Stimulated activated CD8-positive, alpha-beta memory T cell treated with anti-CD3 and anti-CD28 coated beads, Interleukin-7, amount 100 ng/mL, for 1 hour (primary cell): Measurements from ENCODE around the gene HEPACAM2.

Experiments
- DNase-seq, 2 donors: peaks; one replicate each; pipeline ENCODE4 v3.0.0-alpha.2; 2020; ENCODE audit warnings: low read depth in 2 of 2

Gene HEPACAM2

GRCh38 chr7:93226310-93226709 is at the start of gene HEPACAM2:
TSS of gene HEPACAM2 (minus strand) at chr7:93226469.
- no peak for DNase-seq

GRCh38 chr7:93265220-93265619 is 39.0 kb upstream of the HEPACAM2 start:
- DNase-seq, result no peak

- DNase-seq, result no peak
Measured at GRCh38 chr7:93262535-93262934, 36.3 kb upstream of the HEPACAM2 start.

GRCh38 chr7:93258661-93259060 is 32.4 kb upstream of the HEPACAM2 start:
- DNase-seq, result no peak

- DNase-seq, result no peak
Measured at GRCh38 chr7:93249491-93250148, 23.4 kb upstream of the HEPACAM2 start.

- no peak for DNase-seq
Measured at GRCh38 chr7:93245525-93246432, 19.5 kb upstream of the HEPACAM2 start.

GRCh38 chr7:93242106-93242505 is 15.8 kb upstream of the HEPACAM2 start:
- no peak for DNase-seq

- no peak for DNase-seq
Measured at GRCh38 chr7:93239824-93240223, 13.6 kb upstream of the HEPACAM2 start.

GRCh38 chr7:93238748-93239147 is 12.5 kb upstream of the HEPACAM2 start:
- no peak for DNase-seq

- DNase-seq, result no peak
Measured at GRCh38 chr7:93238131-93238530, 11.9 kb upstream of the HEPACAM2 start.

GRCh38 chr7:93235541-93235940 is 9.3 kb upstream of the HEPACAM2 start:
- no peak for DNase-seq

- no peak for DNase-seq
Measured at GRCh38 chr7:93232673-93233018, 6.4 kb upstream of the HEPACAM2 start.

- peak; percentile 75 to 80 for DNase-seq
Measured at GRCh38 chr7:93231799-93232672, 5.8 kb upstream of the HEPACAM2 start, which contains the start of gene VPS50. TSS of gene VPS50 (plus strand) at chr7:93232366. CDS start at chr7:93232468, 102 bp downstream.

- no peak for DNase-seq
Measured at GRCh38 chr7:93231259-93231658, 5.0 kb upstream of the HEPACAM2 start.

- DNase-seq, result no peak
Measured at GRCh38 chr7:93228302-93228701, 2.0 kb upstream of the HEPACAM2 start.

- no peak for DNase-seq
Measured at GRCh38 chr7:93219868-93220267, 6.4 kb downstream of the HEPACAM2 start.

GRCh38 chr7:93218997-93219827 is 7.1 kb downstream of the HEPACAM2 start:
- no peak for DNase-seq

GRCh38 chr7:93212881-93213280 is 13.4 kb downstream of the HEPACAM2 start:
- DNase-seq, result no peak

- no peak for DNase-seq
Measured at GRCh38 chr7:93211228-93211818, 14.9 kb downstream of the HEPACAM2 start.

- DNase-seq, result no peak
Measured at GRCh38 chr7:93205046-93205445, 21.2 kb downstream of the HEPACAM2 start.

- DNase-seq, result no peak
Measured at GRCh38 chr7:93203496-93203895, 22.8 kb downstream of the HEPACAM2 start.
